ENCODE results near the gene CLEC16A.
"Not testable (repeated sequence)": the region's sequence is repeated elsewhere in the genome, so short reads cannot be mapped to it uniquely, and the experiment has no call there.

Gene CLEC16A

GRCh38 chr16:11207646-11208045 is 263.3 kb downstream of the CLEC16A start:
- no peak for DNase-seq

- DNase-seq, result no peak
Measured at GRCh38 chr16:11208916-11209665, 264.7 kb downstream of the CLEC16A start.

GRCh38 chr16:11210260-11210659 is 265.9 kb downstream of the CLEC16A start:
- DNase-seq, result no peak

DNA sequence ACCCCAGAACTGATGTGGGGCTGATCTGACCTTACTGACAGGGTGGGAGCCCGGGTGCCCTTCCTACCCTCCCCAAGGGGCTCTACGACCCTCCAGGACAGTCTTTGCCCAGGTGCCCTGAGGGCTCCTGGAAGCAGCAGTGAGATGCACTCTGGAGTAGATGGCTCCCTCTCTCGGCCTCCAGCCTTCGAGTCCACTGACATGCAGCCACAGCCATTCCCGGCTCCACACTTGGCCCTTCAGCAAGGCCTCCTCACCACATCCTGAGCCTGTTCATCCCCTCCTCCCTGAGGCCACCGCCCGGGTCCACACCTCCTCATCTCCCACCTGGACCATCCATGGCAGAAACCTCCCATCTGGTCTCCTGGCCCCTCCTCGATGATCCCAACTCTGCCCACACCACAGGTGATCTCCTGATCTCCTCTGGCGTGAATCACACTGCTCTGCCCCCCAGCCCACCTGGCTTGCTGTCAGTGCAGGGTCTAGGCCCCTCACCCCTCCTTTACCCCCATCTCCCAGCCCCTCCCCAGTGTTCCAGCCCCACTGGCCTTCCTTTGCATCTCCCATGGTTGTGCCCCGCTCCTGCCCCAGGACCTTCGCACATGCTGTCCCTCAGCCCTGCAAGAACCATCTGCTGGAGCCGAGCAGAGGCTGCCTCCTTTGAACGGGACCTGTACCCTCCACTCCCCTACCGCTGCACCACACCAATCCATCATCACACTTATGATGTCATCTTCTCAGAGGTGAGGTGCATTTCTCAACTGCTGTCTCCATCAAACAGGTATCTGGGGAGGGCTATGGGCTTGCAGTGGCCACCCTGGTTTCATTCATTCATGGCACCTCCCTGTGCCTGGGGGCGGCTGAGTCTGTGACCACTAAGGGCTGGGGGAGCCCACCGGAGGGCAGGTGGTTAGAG is 267.0 kb downstream of the CLEC16A start:
- no peak for DNase-seq

DNA sequence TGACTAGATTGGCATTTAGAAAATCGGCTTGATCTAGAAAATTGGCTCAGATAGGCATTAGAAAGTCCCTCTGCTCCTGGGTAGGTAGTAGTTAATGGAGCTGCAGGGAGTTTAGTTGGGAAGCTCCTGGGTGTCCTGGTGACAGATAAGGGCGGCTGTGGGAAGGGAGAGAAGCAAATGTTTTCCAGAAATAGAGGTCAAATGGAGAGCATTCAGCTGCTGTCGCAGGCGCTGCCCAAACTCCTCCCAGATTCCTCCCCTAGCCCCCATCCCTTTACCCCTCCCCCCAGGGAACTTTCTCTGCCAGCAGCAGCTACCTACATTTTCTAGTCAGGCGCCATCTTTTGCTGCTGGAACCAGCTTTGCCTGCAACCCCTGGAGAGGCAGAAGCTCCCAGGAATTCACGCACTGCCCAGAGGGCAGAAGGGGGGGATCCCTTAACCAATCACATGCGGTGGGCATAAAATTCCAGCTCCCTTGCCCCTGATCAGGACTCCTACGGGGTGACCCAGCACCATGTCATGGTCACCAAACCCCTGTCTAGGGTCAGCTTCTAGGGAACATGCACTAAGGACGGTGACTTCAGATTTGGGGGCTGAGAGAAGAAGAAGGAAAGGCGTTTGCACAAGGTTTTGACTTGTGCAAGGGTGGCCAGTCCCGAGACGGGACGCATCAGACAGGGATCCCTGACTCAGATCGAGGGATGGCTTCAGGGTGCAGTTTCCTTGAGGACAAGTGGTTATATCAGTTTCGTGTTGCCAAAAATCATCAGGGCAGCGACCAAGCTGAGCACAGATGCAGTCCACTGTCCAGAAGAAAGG is 267.8 kb downstream of the CLEC16A start:
- no peak for DNase-seq

DNA sequence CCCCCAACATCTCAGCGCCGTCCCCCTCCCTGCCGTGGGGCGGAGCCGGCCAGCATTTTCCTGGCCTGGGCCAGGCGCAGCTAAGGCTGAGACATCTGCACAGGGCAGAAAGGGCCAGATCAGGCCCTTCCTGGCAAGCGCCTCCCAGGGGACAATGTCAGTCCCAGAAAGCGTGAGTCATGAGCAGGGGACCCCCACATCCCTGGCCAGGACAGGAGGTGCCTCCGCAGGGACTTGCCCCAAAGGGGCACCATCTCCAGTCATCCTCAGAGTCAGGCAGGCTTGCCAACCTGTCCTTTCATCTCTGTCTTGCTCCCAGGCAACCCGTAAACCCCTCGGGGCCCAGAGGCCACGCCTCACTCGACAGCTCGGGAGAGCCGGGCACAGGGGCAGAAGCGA is 268.4 kb downstream of the CLEC16A start:
- no peak for DNase-seq

- DNase-seq, result no peak
Measured at GRCh38 chr16:11213373-11213772, 269.0 kb downstream of the CLEC16A start.

GRCh38 chr16:11213799-11214198 is 269.4 kb downstream of the CLEC16A start:
- DNase-seq, result no peak

DNA sequence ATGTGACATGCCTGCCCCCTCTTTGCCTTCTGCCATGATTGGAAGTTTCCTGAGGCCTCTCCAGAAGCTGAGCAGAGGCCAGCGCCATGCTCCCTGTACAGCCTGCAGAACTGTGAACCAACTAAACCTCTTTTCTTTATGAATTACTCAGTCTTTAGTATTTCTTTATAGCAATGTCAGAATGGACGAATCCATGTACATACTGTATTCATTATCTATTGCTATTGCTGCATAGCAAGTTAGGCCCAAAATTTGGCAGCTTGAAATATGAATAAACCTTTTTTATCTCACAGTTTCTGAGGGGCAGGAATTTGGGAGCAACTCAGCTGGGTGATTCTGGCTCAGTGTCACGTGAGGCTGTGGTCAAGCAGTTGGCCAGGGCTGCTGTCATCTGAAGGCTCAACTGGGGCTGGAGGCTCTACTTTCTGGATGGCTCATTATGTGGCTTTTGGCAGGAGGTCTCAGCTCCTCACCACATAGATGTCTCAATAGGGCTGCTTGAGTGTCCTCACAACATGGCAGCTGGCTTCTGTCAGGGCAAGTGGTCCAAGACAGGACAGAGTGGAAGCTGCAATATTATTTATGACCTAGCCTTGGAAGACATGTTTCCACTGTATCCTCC is 271.7 kb downstream of the CLEC16A start:
- DNase-seq, result no peak

- no peak for DNase-seq
Measured at GRCh38 chr16:11217651-11218603, 273.6 kb downstream of the CLEC16A start.

DNA sequence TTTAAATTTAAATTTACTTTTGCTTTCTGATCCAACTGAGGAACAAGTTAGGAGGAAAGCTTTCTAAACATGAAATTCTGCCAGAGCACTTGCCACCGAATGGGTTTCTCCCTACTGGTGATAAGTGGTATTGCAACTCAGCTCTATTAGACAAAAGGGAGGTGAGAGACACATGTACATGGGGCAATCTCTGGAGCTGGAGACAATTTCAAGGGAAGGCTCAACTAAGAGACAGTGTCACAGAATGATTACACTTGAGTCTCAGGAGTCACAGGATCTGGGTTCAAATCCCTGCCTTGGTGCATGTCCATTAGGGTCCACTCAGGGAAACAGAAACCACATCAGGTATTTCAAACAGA is 274.2 kb downstream of the CLEC16A start:
- DNase-seq, result no peak

DNA sequence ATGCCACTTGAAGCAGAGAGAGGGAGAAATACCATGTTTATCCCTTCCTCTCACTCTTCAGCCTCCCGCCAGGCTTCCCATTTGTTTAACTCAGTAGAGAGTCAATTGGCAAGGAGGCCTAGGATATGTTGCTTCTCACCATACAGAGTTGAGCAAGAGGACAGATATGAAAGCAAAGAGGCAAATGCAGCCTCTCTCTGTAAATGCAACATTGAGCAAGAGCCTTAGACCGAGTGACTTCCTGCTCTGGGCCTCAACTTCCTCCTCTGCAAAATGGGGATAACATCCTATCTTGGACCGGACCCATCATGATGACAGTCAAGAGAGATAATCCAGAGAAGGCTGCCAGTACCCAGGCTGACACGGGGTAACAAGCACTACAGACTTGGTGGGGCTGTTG is 274.8 kb downstream of the CLEC16A start:
- DNase-seq, result no peak

- DNase-seq, result not testable (repeated sequence)
Measured at GRCh38 chr16:11220507-11220906, 276.1 kb downstream of the CLEC16A start.

- DNase-seq, result no peak
Measured at GRCh38 chr16:11224096-11224893, 279.9 kb downstream of the CLEC16A start.

GRCh38 chr16:11224894-11225676 is 280.7 kb downstream of the CLEC16A start:
- DNase-seq, result no peak

- no peak for DNase-seq
Measured at GRCh38 chr16:11225677-11226549, 281.5 kb downstream of the CLEC16A start.

- DNase-seq, result no peak
Measured at GRCh38 chr16:11229432-11229831, 285.1 kb downstream of the CLEC16A start.

DNA sequence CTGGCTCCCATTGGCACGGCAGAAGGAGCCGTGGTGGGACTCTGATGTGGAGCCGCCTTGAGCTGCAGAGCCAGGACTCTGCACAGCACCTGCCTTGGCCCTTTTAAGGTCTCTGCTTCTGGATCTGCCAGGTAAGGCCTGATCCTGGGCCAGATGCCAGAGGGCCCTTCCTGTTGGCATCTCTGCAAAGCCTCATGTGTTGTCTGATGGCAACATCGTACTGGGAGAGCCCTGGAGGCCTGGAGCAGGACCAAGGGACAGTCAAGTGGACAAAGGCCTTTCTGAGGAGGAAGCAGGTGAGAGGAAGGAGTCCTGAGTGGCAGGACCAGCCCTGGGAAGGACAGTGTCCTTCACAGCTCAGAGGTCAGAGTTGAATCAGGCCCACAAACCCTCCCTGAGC is 285.5 kb downstream of the CLEC16A start:
- DNase-seq, result no peak
